Endothelial cell of umbilical vein (primary cell): ENCODE measurements around the gene TRIM24. TPM values are rescaled to one million over a fixed set of nuclear protein-coding genes. Genes with fewer than 3 reads are reported as not detected.

Experiments used
- BruUV-seq: library from RNA; stranded (reverse); fragments of 400-500 nt; replicated peaks from 2 replicates; lab custom pipeline; 2021; lab: Mats Ljungman, UMichigan
- CTCF ChIA-PET: fragments of 300-600, 350-600 bp; sonication (Branson Sonifier 250); formaldehyde crosslinking; loops from one replicate; lab custom pipeline; 2021; ENCODE audit warnings: antibody characterized with exemption, inconsistent platforms; lab: Charles Lee
- POLR2A ChIA-PET: fragments of 300-600, 350-600 bp; sonication (Branson Sonifier 250); formaldehyde crosslinking; loops from one replicate; lab custom pipeline; 2021; ENCODE audit warnings: antibody characterized with exemption, inconsistent platforms; lab: Charles Lee
- DNase-seq: peaks from one replicate; pipeline ENCODE4 v3.0.0-alpha.2; 2011; ENCODE audit warnings: low read depth, low spot score
- FAIRE-seq: peaks from 2 replicates; lab custom pipeline; 2011; peaks lifted over from hg19 to GRCh38; lab: Jason Lieb, UNC
- H2AFZ ChIP-seq: 2 replicates; pipeline ENCODE4 v1.6.0; 2012; ENCODE audit warnings: low read depth, low read length, control low read depth, inconsistent platforms
- H3K27ac ChIP-seq: 2 replicates; pipeline ENCODE4 v1.5.1; 2011; ENCODE audit warnings: low read depth, mild to moderate bottlenecking, control low read depth, low read length, moderate library complexity; ENCODE audit not compliant: insufficient read depth
- H3K27me3 ChIP-seq, 2 experiments: 2 replicates each; pipeline versions ENCODE4 v1.6.0 to v1.6.1; 2011; ENCODE audit warnings: low read length in 2 of 2, mixed read lengths in 1 of 2; ENCODE audit not compliant: control insufficient read depth in 2 of 2, insufficient read depth in 2 of 2
- H3K36me3 ChIP-seq, 2 experiments: 2 replicates in 1 of 2; 3 replicates in 1 of 2; pipeline ENCODE4 v1.5.1; 2011; ENCODE audit warnings: low read length in 2 of 2, mild to moderate bottlenecking in 1 of 2, moderate library complexity in 1 of 2; ENCODE audit not compliant: control insufficient read depth in 2 of 2, insufficient read depth in 2 of 2; ENCODE audit errors: extremely low read depth in 1 of 2
- H3K4me1 ChIP-seq: 3 replicates; pipeline ENCODE4 v1.5.1; 2011; ENCODE audit warnings: mild to moderate bottlenecking, low read length; ENCODE audit not compliant: control insufficient read depth, insufficient read depth; ENCODE audit errors: extremely low read depth
- H3K4me2 ChIP-seq: 2 replicates; pipeline ENCODE4 v1.6.1; 2011; ENCODE audit warnings: low read length, control low read depth, mixed read lengths; ENCODE audit not compliant: insufficient read depth
- H3K4me3 ChIP-seq, 3 experiments: fragments of 200-600 bp in 1 of 3; sonication (generic), shearing (Covaris generic) in 1 of 3; replicated peaks in 1 of 3; 2 replicates each; pipeline ENCODE4 v1.5.1; 2011 to 2016; ENCODE audit warnings: control low read depth in 3 of 3, low read length in 3 of 3, mild to moderate bottlenecking in 2 of 3, inconsistent platforms in 1 of 3, low read depth in 1 of 3, moderate library complexity in 1 of 3; ENCODE audit not compliant: insufficient read depth in 1 of 3
- H3K79me2 ChIP-seq: 2 replicates; pipeline ENCODE4 v1.6.0; 2012; ENCODE audit warnings: low read length, inconsistent platforms; ENCODE audit not compliant: control insufficient read depth, insufficient read depth
- H3K9ac ChIP-seq: replicated peaks from 2 replicates; pipeline ENCODE3; 2011; ENCODE audit warnings: low read length, control low read depth; ENCODE audit not compliant: insufficient read depth; ENCODE audit errors: extremely low read depth
- H3K9me1 ChIP-seq: replicated peaks from 3 replicates; pipeline ENCODE4 v1.6.0; 2011; ENCODE audit warnings: mild to moderate bottlenecking, low read length; ENCODE audit not compliant: control insufficient read depth, insufficient read depth; ENCODE audit errors: extremely low read depth
- H3K9me3 ChIP-seq: replicated peaks from 2 replicates; pipeline ENCODE4 v1.5.1; 2012; ENCODE audit warnings: low read length, inconsistent platforms; ENCODE audit not compliant: control insufficient read depth, insufficient read depth
- H4K20me1 ChIP-seq: replicated peaks from 2 replicates; pipeline ENCODE3; 2011; ENCODE audit warnings: mild to moderate bottlenecking, low read length; ENCODE audit not compliant: control insufficient read depth, insufficient read depth; ENCODE audit errors: extremely low read depth
- CTCF ChIP-seq, 2 donors: IDR thresholded peaks; 1 replicate in 1 of 2; 2 replicates in 1 of 2; pipeline ENCODE4 v1.5.1; 2011; ENCODE audit warnings: low read length in 2 of 2, mild to moderate bottlenecking in 2 of 2, moderate library complexity in 2 of 2, control low read depth in 1 of 2, inconsistent platforms in 1 of 2, low read depth in 1 of 2; ENCODE audit not compliant: insufficient read depth in 1 of 2; ENCODE audit errors: extremely low read depth in 1 of 2
- EZH2 ChIP-seq: IDR thresholded peaks from 2 replicates; pipeline ENCODE4 v1.6.1; 2012; ENCODE audit warnings: borderline replicate concordance, low read depth, mild to moderate bottlenecking, moderate library complexity, low read length, inconsistent platforms; ENCODE audit not compliant: severe bottlenecking
- FOS ChIP-seq: IDR thresholded peaks from 2 replicates; pipeline ENCODE4 v1.6.1; 2011; ENCODE audit warnings: mild to moderate bottlenecking, low read length, moderate library complexity, borderline replicate concordance; ENCODE audit not compliant: insufficient read depth
- GATA2 ChIP-seq: IDR thresholded peaks from 2 replicates; pipeline ENCODE4 v1.7.0; 2011; ENCODE audit warnings: low read depth, mild to moderate bottlenecking, moderate library complexity, mixed read lengths, low read length; ENCODE audit not compliant: insufficient read length, insufficient read depth
- MAX ChIP-seq: IDR thresholded peaks from 2 replicates; pipeline ENCODE4 v1.6.1; 2011; ENCODE audit not compliant: insufficient read depth, insufficient read length
- MYC ChIP-seq: IDR thresholded peaks from one replicate; pipeline ENCODE4 v1.6.1; 2011; ENCODE audit warnings: mild to moderate bottlenecking, low read depth, low read length
- POLR2A ChIP-seq: IDR thresholded peaks from 2 replicates; pipeline ENCODE4 v1.6.1; 2012; ENCODE audit warnings: low read depth, mild to moderate bottlenecking, control low read depth, low read length
- dilution Hi-C: fragments of 300-500 bp; cut with MboI; formaldehyde crosslinking; loops from one replicate; pipeline ENCODE4 v1.15.0; 2019; ENCODE audit warnings: low sequenced_read_pairs; ENCODE audit not compliant: extremely low pct_ligation_motif_present
- intact Hi-C: fragments of 100-400 bp; cut with micrococcal nuclease; formaldehyde crosslinking; loops from one replicate; pipeline ENCODE4 v1.10.0; 2022
- polyA plus RNA-seq, 4 experiments: library from polyadenylated mRNA; depleted of rRNA in 3 of 4; stranded (reverse) in 3 of 4; unstranded in 1 of 4; fragments of >200 nt; gene quantifications; 2 replicates each; pipeline versions ENCODE4 v1.2.1 to v1.2.3, GENCODE V29; 2011 to 2012; ENCODE audit warnings: missing spikeins in 1 of 4
- total RNA-seq: library from RNA; stranded (reverse); gene quantifications from 2 replicates; pipeline ENCODE4 v1.2.3, GENCODE V29; 2021

The TRIM24 gene
- total and polyA plus RNA-seq, 2 donors (not counting 3 experiments of a cell fraction or from before 2014, with no cell fraction given) = 9.1 to 26.1 TPM

- no peak for TF ChIP-seq POLR2A
- no peak for TF ChIP-seq CTCF (IDR thresholded peaks at IDR 0.05; ENCODE audit: extremely low read depth in 1 of 2, insufficient read depth in 1 of 2, low read depth in 1 of 2, low read length in 2 of 2)
- no peak for TF ChIP-seq MYC
- no peak for TF ChIP-seq MAX
- TF ChIP-seq GATA2 = no peak
- no peak for TF ChIP-seq FOS
- TF ChIP-seq EZH2 = no peak
- H3K4me3 ChIP-seq = no peak overlapping the region
- POLR2A ChIA-PET = no interaction called here
- no peak overlapping the region for H3K9ac ChIP-seq
- H3K9me1 ChIP-seq = no peaks in the 10 kb centered on the region
- H3K27me3 ChIP-seq = no peaks in the 10 kb centered on the region
- CTCF ChIA-PET = no interaction called here
- H3K79me2 ChIP-seq = no peaks in the 10 kb centered on the region
- dilution Hi-C loops (no loop called here), intact Hi-C loops (no loop called here)
- no peak overlapping the region for H3K27ac ChIP-seq
- no TSS peak for BruUV-seq
- H3K4me1 ChIP-seq = no peaks in the 10 kb centered on the region
- peaks cover 0 to 6% of the 10 kb centered on the region in 2 experiments for H3K36me3 ChIP-seq
- DNase-seq (no peak), FAIRE-seq (no peak)
- no peak overlapping the region for H3K4me2 ChIP-seq
- no peaks in the 10 kb centered on the region for H4K20me1 ChIP-seq
- no peaks in the 10 kb centered on the region for H3K9me3 ChIP-seq
- no peak overlapping the region for H2AFZ ChIP-seq
Measured at GRCh38 chr7:138588986-138589385, 128.9 kb downstream of the TRIM24 start.
